Inflammatory macrophage treated with lipopolysaccharide for 1 hour (primary cell): Measurements from ENCODE around the gene PLS3.
A peak's percentile ranks its signal among the peaks of the same experiment; 100 is the strongest.
"Not testable (repeated sequence)": the region's sequence is repeated elsewhere in the genome, so short reads cannot be mapped to it uniquely, and the experiment has no call there.

Experiments used
- DNase-seq, 2 donors: peaks; one replicate each; pipeline ENCODE4 v3.0.0-alpha.2; 2020 to 2022

The PLS3 gene

GRCh38 chrX:115560978-115561604, at the start of gene PLS3:
TSS of gene PLS3 (plus strand) at chrX:115561174. CDS start at chrX:115610251, 49,077 bp downstream.
- DNase-seq = peak in 1 of 2 donors; percentile 8

GRCh38 chrX:115518113-115518512, 42.9 kb upstream of the PLS3 start:
- no peak for DNase-seq

GRCh38 chrX:115521741-115522140, 39.2 kb upstream of the PLS3 start:
- DNase-seq = peak in 1 of 2 donors; percentile 26

DNA sequence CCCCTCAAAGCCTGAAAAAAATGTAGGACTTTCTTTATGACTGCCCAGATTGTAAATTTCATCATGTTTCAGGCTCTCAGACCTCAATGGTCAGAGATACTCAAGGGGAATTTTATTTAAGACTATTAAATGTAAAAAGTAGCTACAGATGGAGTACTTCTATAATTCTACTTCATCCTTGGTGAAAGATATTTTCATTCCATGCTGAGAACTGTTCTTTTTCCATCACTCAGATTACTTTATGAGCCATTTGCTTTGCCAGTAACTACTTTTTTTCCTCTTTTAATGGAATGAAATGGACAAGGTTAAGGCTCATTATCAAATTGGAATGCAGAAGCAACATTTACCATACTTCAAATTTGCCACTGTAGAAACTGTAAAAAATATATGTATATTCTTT, 38.0 kb upstream of the PLS3 start:
- no peak for DNase-seq

DNA sequence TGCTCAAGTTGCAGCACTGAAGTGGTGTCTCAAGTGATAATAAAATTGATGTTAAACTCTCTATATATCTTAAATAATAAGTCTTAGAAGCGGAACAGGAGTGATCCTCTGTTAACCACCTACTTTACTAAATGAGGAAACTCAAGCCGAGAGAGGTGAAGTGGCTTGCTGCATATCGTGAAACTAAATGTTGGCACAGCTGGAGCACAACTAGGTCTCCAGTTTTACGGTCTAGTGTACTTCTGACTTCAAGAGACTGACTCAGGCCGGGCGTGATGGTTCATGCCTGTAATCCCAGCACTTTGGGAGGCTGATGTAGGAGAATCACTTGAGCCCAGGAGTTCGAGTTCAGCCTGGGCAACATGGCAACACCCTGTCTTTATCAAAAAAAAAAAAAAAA, 35.5 kb upstream of the PLS3 start:
- no peak for DNase-seq

- no peak for DNase-seq
Measured at GRCh38 chrX:115531818-115532403, 29.1 kb upstream of the PLS3 start.

GRCh38 chrX:115533485-115533884, 27.5 kb upstream of the PLS3 start:
- DNase-seq = no peak

- DNase-seq = no peak
Measured at GRCh38 chrX:115534383-115534782, 26.6 kb upstream of the PLS3 start.

DNA sequence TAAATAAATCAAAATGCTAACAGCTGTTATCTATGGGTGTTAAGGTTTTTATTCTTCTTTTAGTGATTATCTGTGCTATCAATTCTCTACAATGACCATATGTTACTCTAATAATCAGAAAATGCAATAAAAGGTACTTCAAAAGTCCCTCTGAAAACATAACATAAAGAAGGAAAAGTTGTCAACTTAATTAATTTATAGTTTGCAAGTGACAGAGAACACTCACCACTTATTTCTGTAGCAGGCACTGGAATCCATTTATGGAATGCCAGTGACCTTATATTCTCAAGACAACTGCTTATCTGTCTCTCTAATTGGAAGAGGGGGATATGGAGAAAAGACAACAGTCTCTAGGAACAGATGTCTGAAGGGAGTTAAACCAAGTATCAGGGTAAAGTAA, 25.6 kb upstream of the PLS3 start:
- no peak for DNase-seq

DNA sequence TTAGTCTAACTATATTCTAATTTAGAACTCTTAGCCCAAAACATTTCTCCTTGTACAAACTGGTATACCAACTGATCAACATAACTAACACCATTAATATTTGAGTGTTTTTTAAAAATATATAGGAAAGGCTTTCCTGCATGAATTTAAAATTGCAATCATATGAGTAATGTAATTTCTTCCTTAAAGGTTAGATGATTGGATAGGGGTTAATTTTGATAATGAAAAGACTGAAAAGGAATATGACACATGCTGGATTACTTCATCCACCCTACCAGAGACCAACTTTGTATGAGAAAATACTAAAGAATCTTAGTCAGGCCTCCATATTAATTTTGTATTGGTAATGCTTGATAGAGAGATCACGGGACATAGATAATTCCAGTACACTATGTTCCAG, 25.1 kb upstream of the PLS3 start:
- no peak for DNase-seq

GRCh38 chrX:115539841-115540240, 21.1 kb upstream of the PLS3 start:
- no peak for DNase-seq

DNA sequence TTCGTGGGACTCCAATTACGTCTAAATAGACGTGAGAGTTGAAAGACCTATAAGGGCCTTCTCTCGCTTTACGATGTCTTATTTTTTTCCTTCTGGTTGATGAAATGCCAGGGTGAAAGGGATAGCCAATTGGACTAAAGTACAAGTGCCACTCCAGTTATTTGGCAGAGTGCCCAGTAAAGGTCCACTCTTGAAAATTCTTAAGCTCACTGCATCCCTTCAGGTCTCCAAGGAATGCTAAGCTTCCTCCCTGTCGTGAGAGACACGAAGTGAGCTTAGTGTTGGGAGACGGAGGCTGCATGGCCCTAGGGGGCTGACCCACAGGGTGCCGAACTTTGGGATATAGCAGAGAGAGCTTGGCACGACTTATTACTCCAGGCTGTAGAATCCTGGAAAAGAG, 19.9 kb upstream of the PLS3 start:
- DNase-seq = not testable (repeated sequence)

DNA sequence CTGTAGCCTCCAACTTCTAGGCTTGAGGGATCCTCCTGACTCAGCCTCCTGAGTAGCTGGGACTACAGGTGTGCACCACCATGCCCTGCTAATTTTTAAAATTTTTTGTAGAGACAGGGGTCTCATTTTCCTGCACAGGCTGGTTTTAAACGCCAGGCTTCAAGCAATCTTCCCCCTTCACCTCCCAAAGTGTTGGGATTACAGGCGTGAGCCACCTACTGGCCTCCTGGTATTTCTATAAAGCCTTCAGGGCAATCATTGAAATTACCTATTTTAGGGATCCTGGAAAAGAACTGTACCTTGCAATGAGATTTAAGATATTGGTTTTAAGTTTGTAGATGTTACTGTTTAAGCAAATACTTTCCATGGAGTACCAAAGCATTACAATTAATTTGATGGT, 13.5 kb upstream of the PLS3 start:
- DNase-seq = no peak

DNA sequence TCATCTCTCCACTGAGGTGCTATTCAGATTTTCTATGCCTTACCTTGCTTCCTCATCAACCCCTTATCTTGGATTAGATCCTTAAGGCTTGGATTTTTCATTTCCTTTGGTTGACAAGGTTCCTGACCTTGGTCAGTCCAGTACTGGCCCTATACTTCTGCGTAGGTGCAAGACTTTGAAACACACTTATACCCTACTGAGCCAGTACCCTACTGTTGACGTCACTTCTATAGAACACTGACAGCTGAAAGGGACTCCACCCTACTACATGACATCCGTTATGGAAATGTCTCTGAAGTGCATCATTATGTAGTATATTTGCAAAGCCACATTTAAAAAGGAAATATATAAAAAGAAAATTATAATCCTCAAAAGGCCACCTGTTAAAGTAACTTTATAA, 12.0 kb upstream of the PLS3 start:
- DNase-seq = no peak

- no peak for DNase-seq
Measured at GRCh38 chrX:115553171-115553570, 7.8 kb upstream of the PLS3 start.

- no peak for DNase-seq
Measured at GRCh38 chrX:115559672-115560071, 1.3 kb upstream of the PLS3 start.

- DNase-seq = no peak
Measured at GRCh38 chrX:115560211-115560977, 580 bp upstream of the PLS3 start.

GRCh38 chrX:115561605-115562479, 868 bp downstream of the PLS3 start:
- no peak for DNase-seq

DNA sequence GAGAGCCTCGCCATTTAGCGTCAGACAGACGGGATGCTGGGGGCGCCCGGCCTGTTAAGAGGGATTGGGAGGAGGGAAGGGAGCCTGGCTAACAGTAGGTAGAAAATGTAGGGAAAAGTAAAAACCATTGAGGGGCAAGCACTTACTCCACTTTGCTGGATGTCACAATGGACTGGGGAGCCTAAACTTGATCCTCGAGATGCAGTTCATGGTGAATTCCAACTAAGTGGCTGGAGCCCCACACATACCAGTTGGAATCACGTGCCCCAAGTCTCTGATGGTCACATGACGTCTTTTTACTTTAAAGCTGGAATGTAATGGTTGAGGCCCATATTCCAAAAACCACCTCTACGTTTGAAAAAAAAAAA, 1.5 kb downstream of the PLS3 start:
- no peak for DNase-seq

DNA sequence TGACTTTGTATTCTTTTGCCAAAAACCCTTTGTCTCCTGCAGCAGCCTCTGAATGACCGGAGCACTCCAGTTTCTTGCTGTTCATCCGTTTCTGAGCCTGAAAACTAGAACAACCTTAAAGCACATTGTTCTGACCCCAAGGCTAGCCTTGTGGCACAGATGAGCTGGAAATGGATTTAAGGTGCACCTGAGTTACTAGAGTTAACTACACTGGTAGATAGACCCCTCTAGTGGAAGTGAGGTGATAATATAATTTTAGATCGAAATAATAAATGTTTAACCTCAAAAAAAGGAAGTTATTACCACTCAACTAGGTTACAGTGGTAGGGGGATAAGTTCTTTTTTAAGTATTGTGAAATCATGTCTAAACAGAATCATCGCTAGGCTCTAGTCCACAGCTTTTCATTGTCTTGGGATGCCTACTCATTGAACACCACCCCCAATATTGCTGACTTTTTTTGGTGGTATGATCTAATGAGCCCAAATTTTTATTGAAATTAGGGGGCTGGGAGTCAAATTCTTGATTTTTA, 2.7 kb downstream of the PLS3 start:
- no peak for DNase-seq

DNA sequence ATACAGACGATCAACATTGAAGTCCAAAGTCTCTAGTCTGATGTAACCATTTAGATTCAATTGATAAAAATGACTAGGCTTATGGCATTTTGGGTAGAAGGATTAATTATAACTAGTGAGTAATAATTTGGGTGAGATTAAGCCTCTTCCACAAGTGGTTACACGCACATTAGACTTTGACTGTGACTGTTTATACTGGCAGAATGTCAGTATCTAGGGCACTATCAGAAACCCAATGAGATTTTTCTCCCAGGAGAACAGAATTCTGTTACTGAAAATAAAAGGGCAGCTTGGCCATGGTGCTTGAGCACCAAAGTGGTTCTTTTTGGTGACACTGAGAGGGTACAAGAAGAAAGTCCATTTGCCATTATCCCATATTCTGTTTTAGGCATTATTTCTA, 3.3 kb downstream of the PLS3 start:
- no peak for DNase-seq

DNA sequence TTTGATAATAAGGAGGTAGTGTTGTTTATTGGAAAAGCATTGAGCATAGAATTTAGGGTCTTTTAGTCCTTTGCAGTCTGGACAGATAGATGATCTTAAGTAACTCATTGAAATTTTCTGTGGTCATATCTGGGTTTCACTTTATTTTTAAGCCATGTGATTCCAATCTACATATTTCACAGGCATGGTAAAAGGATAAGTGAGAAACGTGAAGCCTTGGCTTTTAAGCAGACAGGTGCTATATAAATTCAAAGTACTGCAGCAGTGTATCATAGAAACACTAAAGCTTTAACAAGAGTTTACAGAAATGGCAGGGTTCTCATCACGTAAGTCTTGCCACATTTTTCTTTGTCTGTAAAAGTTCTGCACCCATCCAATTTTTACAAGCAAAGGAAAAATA, 4.9 kb downstream of the PLS3 start:
- DNase-seq = no peak

DNA sequence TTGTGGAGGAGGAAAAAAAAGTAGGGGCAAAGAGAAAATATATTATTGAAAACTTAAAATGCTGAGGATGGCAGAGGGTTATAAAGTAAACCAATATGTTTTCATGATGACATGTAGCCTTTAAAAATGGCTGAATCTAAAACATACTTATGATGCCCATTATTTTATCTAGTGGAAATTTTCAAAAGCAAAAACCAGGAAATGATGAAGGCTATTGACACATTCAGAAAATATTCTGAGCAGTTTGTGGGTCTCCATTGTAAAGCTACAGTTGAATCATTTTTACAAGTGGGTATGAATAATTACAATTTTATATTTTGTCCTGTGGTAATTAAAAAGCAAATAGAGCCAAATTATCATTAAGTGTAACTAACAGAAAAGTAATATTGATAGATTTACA, 10.7 kb downstream of the PLS3 start:
- no peak for DNase-seq
